Femur (tissue), 1 donor: ENCODE measurements around the gene ZNF10.

Experiments used
- DNase-seq: peaks from one replicate; pipeline ENCODE4 v3.0.0-alpha.2; 2017

The ZNF10 gene

DNA sequence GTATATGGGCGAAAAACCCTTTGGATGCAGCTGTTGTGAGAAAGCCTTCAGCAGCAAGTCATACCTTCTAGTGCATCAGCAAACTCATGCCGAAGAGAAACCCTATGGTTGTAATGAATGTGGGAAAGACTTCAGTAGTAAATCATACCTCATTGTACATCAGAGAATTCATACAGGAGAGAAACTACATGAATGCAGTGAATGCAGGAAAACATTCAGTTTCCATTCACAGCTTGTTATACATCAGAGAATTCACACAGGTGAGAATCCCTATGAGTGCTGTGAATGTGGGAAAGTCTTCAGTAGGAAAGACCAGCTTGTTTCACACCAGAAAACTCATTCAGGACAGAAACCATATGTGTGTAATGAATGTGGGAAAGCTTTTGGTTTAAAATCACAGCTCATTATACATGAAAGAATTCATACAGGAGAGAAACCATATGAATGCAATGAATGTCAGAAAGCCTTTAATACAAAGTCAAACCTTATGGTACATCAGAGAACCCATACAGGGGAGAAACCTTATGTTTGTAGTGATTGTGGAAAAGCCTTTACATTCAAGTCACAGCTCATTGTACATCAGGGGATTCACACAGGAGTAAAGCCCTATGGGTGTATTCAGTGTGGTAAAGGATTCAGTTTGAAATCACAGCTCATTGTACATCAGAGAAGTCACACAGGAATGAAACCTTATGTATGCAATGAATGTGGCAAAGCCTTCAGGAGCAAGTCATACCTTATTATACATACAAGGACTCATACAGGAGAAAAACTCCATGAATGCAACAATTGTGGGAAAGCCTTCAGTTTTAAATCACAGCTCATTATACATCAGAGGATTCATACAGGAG is 72.3 kb downstream of the ZNF10 start:
- DNase-seq = no peak

DNA sequence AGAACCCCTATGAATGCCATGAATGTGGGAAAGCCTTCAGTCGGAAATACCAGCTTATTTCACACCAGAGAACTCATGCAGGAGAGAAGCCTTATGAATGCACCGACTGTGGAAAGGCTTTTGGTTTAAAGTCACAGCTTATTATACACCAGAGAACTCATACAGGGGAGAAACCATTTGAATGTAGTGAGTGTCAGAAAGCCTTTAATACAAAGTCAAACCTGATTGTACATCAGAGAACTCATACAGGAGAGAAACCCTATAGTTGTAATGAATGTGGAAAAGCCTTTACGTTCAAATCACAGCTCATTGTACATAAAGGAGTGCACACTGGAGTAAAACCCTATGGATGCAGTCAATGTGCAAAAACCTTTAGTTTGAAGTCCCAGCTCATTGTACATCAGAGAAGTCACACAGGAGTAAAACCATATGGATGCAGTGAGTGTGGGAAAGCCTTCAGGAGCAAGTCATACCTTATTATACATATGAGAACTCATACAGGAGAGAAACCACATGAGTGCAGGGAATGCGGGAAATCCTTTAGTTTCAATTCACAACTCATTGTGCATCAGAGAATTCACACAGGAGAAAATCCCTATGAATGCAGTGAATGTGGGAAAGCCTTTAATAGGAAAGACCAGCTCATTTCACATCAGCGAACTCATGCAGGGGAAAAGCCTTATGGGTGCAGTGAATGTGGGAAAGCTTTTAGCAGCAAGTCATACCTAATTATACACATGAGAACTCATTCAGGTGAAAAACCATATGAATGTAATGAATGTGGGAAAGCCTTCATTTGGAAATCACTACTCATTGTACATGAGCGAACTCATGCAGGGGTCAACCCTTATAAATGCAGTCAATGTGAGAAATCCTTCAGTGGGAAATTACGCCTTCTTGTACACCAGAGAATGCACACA is 73.2 kb downstream of the ZNF10 start:
- DNase-seq = no peak

DNA sequence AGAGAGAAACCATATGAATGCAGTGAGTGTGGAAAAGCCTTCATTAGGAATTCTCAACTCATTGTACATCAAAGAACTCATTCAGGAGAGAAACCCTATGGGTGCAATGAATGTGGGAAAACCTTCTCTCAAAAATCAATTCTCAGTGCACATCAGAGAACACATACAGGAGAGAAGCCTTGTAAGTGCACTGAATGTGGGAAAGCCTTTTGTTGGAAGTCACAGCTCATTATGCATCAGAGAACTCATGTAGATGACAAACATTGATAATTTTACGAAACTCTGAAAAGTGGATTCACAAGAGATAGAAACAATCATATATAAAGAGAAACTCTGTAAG is 73.8 kb downstream of the ZNF10 start:
- no peak for DNase-seq

DNA sequence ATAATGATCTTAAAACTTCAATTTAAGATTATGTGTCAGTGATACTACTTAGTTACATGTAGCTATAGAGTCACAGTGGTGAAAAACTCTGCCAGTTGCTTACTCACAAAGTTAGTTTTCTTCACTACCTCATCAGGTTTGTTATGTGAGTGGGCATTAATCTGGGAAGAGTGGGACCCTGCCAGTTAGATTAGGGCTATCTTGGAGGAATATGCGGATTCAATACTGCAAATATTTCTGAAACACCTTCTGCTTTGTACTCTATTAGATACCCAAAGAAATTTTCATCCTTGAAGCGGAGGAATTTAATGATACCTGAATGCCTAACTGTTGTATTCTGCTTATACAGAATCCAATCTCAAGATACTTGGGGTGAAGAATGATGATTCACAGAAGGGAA is 76.0 kb downstream of the ZNF10 start:
- DNase-seq = no peak
